ENCODE data around the gene RALGPS2.
"Not testable (repeated sequence)": the region's sequence is repeated elsewhere in the genome, so short reads cannot be mapped to it uniquely, and the experiment has no call there.

The RALGPS2 gene

DNA sequence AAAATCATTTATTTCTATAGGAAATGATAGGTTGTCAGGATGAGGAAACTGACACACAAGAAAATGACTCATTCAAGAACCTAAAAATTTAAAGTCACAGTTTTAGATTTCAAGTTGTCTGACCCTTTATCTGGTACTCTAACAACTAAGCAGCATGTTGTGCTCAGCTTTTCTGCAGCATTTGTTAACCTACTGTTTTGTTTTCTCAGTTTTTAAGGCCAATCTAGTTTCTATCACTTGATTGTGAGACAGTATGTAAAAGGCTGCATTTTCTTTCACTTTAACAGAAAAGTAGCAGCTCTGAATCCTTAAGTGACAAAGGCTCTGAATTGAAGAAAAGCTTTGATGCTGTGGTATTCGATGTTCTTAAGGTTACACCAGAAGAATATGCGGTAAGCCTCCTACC is 59.1 kb downstream of the RALGPS2 start:
- no peak for DNase-seq

DNA sequence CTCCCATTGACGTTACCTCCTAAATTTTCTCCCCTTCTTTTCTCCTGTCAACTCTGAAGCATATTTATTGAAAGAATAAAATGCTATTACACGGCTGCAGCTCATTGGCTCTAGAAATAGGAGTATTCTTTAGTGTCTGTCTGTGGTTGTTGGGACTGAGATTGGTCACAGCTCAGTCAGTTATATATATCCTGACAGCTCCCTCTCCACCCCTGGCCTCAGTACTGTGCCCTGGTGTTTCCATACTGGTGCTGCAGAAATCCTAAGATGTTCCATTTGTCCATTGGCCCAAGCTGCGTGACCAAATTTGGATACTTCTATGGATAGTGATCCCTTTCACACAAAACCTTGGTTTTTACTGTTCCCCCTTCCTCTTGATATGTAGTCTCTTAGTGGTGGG is 67.3 kb downstream of the RALGPS2 start:
- DNase-seq = no peak

DNA sequence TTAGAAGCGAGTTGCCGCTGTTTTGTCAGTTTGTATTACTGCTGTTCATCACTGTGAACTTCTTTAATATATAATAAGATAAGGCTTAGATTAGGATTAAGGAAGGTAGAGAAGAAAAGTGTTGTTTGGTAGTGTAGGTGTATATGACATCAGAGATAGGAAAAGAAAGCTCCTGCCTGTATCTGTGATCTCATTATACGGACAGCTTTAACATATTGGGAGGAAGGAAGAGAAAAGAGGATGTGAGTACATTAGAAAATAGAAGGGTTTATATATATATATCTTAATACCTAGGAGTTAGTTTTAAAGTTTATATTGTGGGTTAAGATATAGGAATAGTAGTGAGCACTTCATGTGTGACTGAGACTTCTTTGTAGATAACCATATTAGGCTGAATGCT is 71.0 kb downstream of the RALGPS2 start:
- DNase-seq = no peak

DNA sequence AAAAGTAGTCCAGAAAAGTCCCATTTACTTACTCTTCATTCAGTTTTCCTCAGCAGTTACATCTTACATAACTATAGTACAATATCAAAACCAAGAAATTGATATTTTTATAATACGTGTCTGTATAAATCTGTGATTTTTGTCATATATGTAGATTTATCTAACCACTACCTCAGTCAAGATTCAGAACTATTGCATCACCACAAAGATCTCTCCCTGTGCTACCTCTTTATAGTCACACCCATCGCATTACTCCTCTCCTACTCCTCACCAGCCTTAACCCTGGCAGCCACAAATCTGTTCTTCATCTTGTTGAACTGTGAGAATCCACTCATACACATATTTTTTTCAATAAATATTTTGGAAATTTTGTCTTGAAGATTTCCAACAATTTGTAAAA is 72.5 kb downstream of the RALGPS2 start:
- no peak for DNase-seq

DNA sequence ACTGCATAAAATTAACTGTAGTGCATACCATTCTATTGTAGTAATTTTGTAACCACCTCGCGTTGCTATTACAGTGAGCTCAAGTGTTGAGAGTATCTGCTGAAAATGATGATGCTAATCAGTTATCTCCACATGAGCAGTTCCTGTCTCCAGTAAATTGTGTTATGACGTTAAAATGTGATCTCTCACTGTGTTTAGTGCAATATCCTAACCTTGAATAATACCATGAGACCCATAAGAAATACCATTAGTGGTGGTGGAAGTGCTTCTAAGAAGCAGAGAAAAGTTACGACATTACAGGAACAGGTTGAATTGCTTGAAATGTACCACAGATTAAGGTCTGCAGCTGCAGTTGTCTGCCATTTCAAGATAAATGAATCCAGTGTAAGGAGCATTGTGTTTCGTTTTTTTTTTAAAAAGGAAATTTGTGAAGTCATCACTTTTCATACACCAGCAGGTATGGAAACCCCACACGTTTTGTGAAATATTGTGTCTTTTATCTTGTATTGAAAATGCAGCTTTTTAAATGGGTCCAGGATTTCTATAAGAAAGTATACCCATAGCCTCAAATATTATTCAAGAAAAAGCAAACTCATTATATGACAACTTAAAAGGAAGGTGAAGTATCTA is 73.3 kb downstream of the RALGPS2 start:
- DNase-seq = no peak

DNA sequence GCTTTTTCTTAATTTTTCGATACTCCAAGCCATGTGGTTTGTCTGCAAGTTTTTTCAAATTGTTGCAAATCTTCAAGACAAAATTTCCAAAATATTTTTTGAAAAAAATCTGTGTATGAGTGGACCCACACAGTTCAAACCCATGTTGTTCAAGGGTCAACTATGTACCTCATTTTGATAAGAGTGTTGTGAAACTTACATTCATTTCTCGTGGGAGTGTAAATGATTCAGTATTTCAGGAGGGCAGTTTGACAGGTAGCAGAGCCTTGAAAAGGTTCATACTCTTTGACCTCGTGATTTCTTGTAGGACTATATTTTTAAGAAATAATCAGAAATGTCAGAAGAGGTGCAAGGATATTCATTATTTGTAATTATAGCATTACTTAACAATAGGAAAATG is 77.8 kb downstream of the RALGPS2 start:
- DNase-seq = no peak

DNA sequence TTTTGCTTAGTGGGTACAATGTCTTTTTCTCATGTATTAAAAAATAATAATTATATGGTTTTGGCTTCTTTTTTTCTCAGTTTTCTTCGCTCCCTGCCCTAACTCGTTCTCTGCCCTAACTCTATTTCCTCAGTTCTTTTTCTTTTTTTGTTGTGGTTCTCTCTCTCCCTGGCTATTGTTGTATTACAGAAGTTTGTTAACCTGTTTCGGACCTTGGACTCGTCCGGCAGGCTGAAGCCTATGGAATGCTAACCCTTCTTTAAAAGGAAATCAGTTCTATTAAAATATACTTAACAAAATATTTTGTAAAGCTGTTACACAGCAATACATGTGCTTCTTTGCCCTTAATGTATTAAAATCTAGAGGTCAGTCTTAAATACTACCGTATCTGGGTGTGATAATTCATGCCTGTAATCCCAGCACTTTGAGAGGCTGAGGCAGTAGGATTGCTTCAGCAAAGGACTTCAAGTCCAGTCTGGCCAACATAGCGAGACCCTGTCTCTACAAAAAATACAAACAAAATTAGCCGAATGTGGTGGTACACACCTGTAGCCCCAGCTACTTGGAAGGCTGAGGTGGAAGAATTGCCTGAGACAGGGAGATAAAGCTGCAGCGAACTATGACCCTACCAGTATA is 81.7 kb downstream of the RALGPS2 start:
- no peak for DNase-seq

DNA sequence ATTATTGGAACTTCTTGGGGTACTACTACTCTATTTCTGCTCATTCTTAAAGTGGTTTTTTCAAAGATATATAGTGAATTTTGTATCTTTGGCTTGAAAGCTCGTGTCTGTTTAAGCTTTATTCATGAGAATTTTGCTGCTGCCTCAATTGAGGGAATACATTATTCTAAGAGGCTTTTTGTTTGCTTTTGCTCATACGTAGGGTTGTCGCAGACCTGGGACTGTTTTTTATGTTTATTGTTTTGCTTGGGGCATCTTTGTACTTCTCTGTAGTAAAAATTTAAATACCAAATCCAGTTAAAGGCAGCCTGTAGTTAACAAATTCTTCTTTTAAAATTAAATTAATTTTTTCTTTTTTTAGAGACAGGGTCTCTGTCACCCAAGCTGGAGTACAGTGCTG is 83.5 kb downstream of the RALGPS2 start:
- no peak for DNase-seq

DNA sequence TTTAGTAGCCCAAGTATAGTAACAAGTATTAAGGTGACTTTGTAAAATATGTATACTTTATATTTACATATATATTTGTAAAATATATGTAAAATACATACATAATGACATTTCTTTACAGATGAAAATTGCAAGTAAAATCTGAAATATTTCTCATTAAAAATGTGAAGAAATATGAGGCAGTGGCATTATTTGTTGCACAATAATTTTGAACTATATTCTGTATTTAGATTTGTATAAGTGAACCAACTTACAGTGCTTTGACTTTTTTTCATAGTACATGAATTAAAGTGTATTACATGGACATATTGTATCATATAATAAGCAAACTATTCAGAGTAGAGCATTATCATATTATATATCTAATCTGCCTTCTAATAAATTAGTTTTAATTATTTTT is 85.5 kb downstream of the RALGPS2 start:
- no peak for DNase-seq

DNA sequence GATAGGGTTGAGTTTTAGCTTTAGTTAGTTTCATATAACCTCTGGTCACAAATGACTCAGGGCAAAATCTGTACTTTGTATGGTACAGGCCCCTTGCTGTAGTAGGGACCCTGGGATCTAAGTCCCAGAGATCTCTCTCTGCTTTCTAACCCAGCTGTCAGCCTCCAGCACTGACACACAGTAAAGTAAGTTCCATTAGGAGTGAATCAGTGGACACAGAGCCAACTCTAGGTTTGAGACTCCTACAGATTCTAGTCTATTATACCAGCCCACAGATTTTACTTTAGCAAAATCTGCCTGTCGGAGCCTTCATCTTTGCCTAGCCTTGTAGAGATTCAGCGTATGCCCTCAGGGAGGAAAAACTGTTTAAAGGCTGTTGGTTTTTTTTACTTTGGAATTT is 93.4 kb downstream of the RALGPS2 start:
- DNase-seq = no peak

DNA sequence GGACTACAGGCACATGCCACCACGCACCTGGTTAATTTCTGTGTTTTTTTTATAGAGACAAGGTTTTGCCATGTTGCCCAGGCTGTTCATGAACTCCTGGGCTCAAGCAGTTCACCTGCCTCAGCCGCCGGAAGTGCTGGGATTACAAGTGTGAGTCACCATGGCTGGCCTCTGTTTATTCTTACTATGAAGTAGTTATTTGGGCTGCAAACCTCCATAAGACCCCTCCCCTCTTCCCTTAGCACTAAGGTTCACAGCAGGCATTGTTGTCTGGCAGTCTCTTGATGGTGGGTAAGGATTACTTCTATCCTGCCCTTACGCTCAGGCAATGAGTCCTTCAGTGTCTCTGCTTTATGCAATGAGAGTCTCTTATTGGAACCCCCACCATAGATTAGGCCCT is 94.1 kb downstream of the RALGPS2 start:
- DNase-seq = no peak

DNA sequence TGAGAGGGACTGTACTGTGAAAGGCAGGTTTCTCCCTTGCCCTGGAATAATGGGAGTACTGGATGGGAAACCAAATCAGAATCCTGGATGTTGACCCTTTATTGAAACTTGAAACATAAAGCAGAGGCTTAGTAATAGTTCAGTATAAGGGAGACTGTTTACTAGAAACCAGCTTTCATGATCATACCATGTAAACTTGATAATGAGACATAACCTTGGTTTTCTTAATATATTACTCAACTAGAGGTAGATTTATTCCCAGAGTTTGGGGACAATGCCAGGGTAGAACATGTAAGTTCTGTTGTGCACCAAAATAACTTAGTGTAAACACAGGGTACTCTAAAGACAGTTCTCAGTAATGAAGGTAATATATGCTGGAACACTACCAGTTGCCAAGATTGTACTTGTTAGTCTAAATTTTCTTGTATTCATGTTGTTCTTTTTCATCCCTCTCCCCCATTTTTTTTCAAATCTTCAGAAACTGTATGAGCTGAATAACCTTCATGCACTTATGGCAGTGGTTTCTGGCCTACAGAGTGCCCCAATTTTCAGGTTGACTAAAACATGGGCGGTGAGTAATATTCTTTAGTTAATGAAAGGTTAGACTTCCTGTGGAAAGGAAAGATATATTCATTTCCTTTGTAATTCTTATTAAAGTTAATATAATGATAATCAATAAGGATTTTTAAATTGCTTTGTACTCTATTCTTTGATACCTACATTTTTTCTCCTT is 96.3 kb downstream of the RALGPS2 start:
- no peak for DNase-seq

DNA sequence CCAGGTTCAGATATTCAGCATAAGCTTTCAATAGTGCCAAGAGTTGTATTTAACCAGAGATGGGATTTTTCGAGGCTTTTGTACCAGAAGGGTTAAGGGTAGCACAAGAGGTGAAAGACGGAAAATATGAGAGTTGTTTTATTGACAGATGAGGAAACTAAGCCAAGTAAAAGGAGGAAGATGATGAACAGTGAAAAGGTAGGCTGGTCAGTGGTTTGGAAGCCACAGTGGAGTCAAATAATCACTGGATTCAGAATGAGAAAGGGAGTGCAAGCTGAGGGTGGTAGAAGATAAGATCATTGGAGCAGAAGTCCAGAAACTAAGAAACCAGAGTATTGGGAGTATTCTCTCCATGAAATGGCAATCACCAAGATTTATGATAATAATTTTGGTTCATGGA is 100.1 kb downstream of the RALGPS2 start:
- DNase-seq = no peak

DNA sequence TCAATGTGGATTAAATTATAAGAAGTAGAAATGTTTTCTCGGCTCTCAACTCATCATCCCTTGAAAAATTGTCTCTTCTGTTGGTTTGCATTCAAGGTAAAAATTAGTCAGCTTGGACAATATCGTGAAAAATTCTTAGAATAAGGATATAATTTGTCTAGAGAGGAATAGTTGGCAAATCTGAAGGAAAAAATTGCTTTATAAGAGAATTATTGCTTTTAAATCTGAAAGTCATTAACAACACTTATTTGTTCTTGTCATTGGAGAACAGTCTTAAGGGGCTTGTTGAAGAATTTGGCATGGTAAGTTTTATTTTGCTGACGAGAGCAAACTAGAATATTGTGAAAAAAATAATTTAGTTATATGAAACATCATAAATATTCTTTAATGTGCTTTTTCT is 119.4 kb downstream of the RALGPS2 start:
- DNase-seq = no peak

DNA sequence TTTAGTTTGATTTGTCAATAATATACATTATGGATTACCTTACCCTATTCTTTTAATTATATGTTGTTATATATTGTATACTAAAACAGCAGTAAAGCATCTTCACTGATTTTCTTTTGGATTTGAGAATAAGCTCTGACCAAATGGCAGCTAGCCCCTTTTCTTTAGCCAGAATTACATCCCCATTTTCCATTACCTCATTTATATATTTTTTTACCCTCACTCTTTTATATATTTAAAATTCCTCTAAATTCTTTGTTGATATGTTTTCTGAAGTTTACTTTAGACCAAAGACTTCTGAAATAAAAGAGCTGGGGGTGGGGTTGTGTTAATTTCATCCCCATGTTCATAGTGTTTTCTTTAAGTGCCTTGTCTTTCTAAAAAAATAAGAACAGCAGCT is 121.3 kb downstream of the RALGPS2 start:
- no peak for DNase-seq

DNA sequence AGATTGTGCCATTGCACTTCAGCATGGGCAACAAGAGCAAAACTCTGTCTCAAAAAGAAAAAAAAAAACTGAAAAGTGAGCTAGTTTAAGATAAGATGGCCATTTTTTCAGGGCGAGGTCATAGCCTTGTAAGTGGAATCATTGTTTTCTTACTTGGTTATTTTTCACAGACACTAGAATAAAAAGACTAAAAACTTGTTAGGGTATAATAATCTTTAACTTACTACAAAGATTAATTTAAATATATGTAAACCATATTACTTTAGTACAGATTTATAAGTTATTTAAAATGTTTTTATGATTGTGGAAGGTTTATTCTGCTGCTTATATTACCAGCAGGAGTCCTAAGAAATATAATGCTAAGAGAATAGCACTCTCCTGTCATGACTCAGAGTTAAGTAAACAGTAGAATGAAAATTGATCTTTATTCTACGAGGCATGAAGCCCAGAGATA is 122.4 kb downstream of the RALGPS2 start:
- no peak for DNase-seq

DNA sequence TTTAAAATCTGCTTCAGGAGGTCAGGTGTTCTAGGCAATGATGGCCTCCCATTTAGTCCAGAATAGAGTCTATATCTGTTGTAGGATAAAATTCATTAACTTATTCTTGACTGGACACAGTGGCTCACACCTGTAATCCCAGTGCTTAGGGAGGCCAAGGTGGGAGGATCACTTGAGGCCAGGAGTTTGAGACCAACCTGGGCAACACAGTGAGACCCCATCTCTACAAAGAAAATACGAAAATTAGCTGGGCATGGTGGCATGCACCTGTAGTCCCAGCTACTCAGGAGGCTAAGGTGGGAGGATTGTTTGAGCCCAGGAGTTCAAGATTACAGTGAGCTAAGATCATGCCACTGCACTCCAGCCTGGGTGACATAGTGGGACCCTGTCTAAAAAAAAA is 122.9 kb downstream of the RALGPS2 start:
- DNase-seq = not testable (repeated sequence)

DNA sequence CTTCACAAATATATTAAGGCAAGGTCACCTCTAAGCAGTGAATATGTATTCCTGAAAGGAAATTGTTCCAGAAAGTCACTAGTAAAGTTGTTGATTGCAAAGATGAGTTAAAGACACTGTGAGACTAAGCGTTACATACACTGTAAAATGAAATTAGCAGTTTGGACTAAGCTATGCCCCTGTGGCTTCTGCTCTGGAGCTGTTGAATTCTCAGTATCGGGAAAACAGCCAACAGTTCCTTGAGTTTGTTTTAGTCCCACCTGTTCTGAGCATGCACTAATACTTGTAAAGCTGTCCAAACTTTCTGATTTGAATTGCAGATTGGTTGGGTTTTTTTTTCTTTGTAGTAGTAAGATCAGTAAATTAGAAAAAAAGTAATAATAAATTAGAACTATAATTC is 124.9 kb downstream of the RALGPS2 start:
- no peak for DNase-seq

DNA sequence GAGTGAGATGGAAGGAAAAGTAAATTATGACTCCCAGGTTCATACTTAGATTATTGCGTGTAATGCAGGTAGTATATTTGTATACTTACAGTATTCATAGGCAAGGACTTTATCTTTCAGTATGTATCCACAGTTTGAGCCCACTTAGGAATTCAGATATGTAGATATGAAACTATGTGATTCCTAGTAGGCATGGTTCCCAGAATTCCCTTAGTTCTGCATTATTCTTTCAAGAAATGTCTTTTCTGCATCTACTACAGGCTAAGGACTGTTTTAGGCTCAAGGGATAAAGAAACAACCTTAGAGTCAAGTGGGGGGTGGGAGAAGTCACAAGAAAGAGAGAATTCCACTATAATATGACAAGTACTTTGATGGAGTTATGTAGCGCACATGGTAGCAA is 132.1 kb downstream of the RALGPS2 start:
- DNase-seq = no peak

DNA sequence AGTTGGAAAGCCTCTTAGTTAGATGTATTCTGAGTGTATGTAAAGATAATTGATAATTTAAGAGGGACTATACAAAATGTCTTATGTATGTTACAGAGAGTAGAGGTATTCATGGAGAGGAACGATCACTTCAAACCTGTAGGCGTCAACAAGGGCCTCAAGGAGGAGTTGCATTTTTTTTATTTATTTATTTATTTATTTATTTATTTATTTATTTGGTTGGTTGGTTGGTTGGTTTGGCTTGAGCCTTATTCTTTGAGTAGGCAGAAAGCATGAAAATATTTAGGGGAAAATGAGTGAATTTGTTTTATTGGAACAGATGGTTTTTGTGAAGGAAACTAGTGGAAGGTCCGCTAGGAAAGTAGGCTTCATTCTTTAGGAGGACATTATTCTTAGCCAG is 137.4 kb downstream of the RALGPS2 start:
- DNase-seq = no peak

DNA sequence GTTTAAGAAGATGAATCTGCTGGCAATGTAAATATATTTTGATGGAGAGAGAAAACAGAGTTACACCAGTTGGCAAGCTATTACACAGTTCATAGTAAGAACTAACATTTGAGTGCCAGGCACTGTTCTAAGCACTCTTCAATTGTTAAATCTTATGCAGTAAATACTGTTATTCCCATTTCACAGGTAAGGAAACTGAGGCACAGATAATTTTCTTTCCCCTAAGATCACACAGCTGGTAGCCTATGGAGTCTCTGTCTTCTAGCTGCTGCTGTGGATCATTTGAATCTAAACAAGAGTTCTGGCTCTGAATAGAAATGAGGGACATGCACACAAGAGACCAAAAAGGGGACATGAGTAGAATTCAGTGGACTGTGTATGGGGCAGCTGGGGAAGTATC is 137.8 kb downstream of the RALGPS2 start:
- DNase-seq = no peak

DNA sequence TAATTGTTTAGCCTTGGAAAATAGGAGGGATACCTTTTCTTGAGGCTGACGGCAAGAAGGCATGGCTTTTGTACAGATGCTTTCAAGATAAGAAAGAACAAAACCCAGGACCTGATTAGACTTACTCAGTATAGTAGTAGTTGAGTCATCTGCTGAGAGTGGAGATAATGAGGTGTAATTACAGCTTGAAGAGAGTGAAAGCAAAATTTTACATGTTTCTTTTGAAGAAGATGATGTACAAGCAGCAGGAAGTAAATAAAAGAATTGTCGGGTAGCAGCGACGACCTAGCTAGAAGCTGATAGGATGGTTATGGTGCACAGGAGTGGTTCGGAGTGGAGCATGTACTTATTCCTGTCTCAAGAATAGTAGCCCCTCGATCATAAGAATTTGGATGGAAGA is 139.3 kb downstream of the RALGPS2 start:
- no peak for DNase-seq

DNA sequence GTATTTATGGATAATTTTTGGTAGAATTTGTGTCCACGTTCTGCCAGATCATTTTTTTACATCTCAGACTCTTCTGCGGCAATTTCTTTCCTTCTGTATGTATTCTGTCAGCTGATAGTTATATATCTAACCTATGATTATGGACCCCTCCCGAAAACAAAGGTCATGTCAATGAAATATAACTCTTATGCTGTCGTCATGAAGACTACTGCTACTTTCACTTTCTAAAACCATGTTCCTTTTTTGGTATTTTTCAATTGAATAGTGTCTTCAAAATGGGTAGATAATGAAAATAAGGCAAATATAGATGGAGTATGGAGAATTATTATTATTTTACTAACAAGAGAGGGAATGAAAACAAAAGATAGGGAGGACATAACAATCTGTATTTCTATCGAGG is 142.6 kb downstream of the RALGPS2 start:
- no peak for DNase-seq

DNA sequence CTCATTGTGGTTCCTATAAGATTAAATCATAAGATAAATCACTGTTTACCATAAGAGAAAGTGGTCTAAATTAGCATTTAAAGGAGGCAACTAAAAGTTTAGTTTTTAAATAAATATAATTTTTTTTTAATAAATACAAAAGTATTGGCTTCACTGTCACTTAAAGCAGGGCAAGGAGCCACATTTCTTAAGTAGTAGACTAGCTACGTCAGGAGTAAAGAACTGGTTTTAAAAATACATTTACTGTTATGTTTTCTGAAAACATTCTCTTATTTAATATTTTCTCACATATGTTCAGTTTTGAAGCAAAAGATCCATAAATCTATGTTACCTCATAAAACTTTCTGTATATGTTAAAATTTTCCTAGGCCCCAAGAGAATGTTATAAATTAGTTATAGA is 143.7 kb downstream of the RALGPS2 start:
- no peak for DNase-seq

Measured in stimulated activated naive CD4-positive, alpha-beta T cell treated with Interleukin-2 at 50 U/mL for 16 hours (primary cell).